MCF 10A (cell line): Measurements from ENCODE around the gene PPEF2. TPM values are rescaled to one million over a fixed set of nuclear protein-coding genes. Genes with fewer than 3 reads are reported as not detected.
"Not testable (repeated sequence)": the region's sequence is repeated elsewhere in the genome, so short reads cannot be mapped to it uniquely, and the experiment has no call there.

ENCODE experiments used
- BruUV-seq: library from RNA; stranded (reverse); fragments of 400-500 nt; replicated peaks from 2 replicates; lab custom pipeline; 2021; lab: Mats Ljungman, UMichigan
- CTCF ChIA-PET: fragments of 300-600 bp; sonication (Branson Sonifier 250); formaldehyde crosslinking; extraction: SDS; loops from one replicate; lab custom pipeline; 2021; ENCODE audit warnings: antibody characterized with exemption, inconsistent platforms; lab: Yijun Ruan, JAX
- POLR2A ChIA-PET: fragments of 300-600, 350-650 bp; sonication (Branson Sonifier 250); formaldehyde crosslinking; extraction: SDS; loops from one replicate; lab custom pipeline; 2020; ENCODE audit warnings: antibody characterized with exemption, inconsistent platforms; lab: Yijun Ruan, JAX
- DNase-seq: peaks from one replicate; pipeline ENCODE4 v3.0.0-alpha.2; 2018; ENCODE audit not compliant: unreplicated experiment
- H3K27ac Mint-ChIP-seq: one replicate; pipeline ENCODE4 v1.8.0; 2022; ENCODE audit warnings: mild to moderate bottlenecking, low read depth, mixed read lengths; ENCODE audit not compliant: unreplicated experiment
- H3K27me3 Mint-ChIP-seq: one replicate; pipeline ENCODE4 v1.8.0; 2022; ENCODE audit warnings: mixed read lengths; ENCODE audit not compliant: insufficient read depth, unreplicated experiment
- H3K36me3 Mint-ChIP-seq: one replicate; pipeline ENCODE4 v1.8.0; 2022; ENCODE audit warnings: mild to moderate bottlenecking, moderate library complexity, mixed read lengths; ENCODE audit not compliant: insufficient read depth, unreplicated experiment
- H3K4me1 Mint-ChIP-seq: one replicate; pipeline ENCODE4 v1.8.0; 2022; ENCODE audit warnings: mixed read lengths; ENCODE audit not compliant: insufficient read depth, unreplicated experiment
- H3K4me3 Mint-ChIP-seq: one replicate; pipeline ENCODE4 v1.8.0; 2022; ENCODE audit warnings: mild to moderate bottlenecking, moderate library complexity, mixed read lengths; ENCODE audit not compliant: unreplicated experiment
- H3K9me3 Mint-ChIP-seq: one replicate; pipeline ENCODE4 v1.8.0; 2022; ENCODE audit warnings: mixed read lengths; ENCODE audit not compliant: unreplicated experiment
- CTCF ChIP-seq: fragments of 200-600 bp; IDR thresholded peaks from one replicate; pipeline ENCODE4 v1.8.0; 2022; ENCODE audit warnings: antibody characterized with exemption, mild to moderate bottlenecking; ENCODE audit not compliant: unreplicated experiment
- intact Hi-C: fragments of 100-400 bp; cut with micrococcal nuclease; formaldehyde crosslinking; loops from 2 replicates; pipeline ENCODE4 v1.14.1; 2022
- total RNA-seq: library from RNA; stranded (reverse); gene quantifications from 2 replicates; pipeline ENCODE4 v1.2.3, GENCODE V29; 2022

Gene PPEF2
- total RNA-seq, 1 experiment from 2014 or later = not detected

- peak within 1 kb of the TSS; percentile 12 for H3K27ac Mint-ChIP-seq
- no TSS peak for BruUV-seq
- H3K36me3 Mint-ChIP-seq = peaks cover 16% of the 10 kb centered on the region
- no peaks in the 10 kb centered on the region for H3K9me3 Mint-ChIP-seq
- CTCF ChIA-PET = interaction anchor here (0.5 to 2.5 kb wide), 6 partner anchors 10 to 179 kb away, joined by 3 to 12 read pairs (median 4); no protein-coding TSS in a partner anchor
- peak within 1 kb of the TSS; percentile 82 for H3K4me3 Mint-ChIP-seq
- TF ChIP-seq CTCF = peak; percentile 24
- H3K27me3 Mint-ChIP-seq = no peaks in the 10 kb centered on the region
- intact Hi-C loops = loop anchor here (2.0 to 5.0 kb wide), 2 partner anchors 24 to 38 kb away; partner anchors contain the start of gene PPEF2
- POLR2A ChIA-PET = interaction anchor here (0.7 to 1.6 kb wide), 4 partner anchors 7 to 149 kb away, joined by 3 to 7 read pairs (median 4); partner anchors contain the start of gene SDAD1
- peak; percentile 65 for DNase-seq
- no peaks in the 10 kb centered on the region for H3K4me1 Mint-ChIP-seq
Observed at GRCh38 chr4:75940692-75941253, 38.5 kb upstream of the PPEF2 start, which contains the start of gene NAAA. Gene NAAA, minus strand, starts transcription at chr4:75941013. Its CDS starts 64 bp downstream, at chr4:75940949.

GRCh38 chr4:75939890-75940691 is 37.8 kb upstream of the PPEF2 start:
- no peak for TF ChIP-seq CTCF
- ChIA-PET CTCF (interaction anchor here (0.6 to 2.5 kb wide), 3 partner anchors 23 to 180 kb away, joined by 3 to 12 read pairs (median 9); no protein-coding TSS in a partner anchor), POLR2A (interaction anchor here (0.5 to 1.6 kb wide), 6 partner anchors 8 to 404 kb away, joined by 3 to 7 read pairs (median 5); partner anchors contain the start of gene SDAD1)
- no peaks in the 10 kb centered on the region for H3K9me3 Mint-ChIP-seq
- TSS peak; percentile 14 for BruUV-seq
- H3K27me3 Mint-ChIP-seq = no peaks in the 10 kb centered on the region
- H3K4me3 Mint-ChIP-seq = peak overlapping the region; percentile 82
- DNase-seq = peak; percentile 55
- no peaks in the 10 kb centered on the region for H3K4me1 Mint-ChIP-seq
- H3K27ac Mint-ChIP-seq = peak overlapping the region; percentile 12
- H3K36me3 Mint-ChIP-seq = peaks cover 13% of the 10 kb centered on the region
- intact Hi-C loops = loop anchor here (2.0 to 5.0 kb wide), 2 partner anchors 23 to 38 kb away; partner anchors contain the start of gene PPEF2

DNA sequence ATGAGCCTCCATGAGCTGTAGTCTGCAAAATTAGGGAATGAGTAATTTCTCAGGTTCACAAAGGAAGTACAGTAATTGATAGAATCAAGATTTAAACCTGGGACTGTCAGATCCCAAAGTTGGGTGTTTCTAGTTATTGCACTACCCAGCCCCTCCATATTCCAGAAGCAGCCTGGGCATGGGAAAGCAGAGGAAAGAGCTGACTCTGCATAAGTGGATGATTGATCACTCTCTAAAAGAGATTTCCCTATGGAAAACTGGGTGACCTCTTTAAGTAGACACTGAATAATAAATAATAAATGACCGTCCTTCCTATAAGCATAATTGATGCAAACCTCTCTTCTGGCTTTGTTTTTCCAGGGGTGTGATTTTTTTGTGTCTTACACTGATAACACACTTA is 33.4 kb upstream of the PPEF2 start:
- Mint-ChIP-seq H3K4me3 (no peak overlapping the region), H3K27ac (no peak overlapping the region), H3K9me3 (no peaks in the 10 kb centered on the region), H3K4me1 (no peaks in the 10 kb centered on the region), H3K36me3 (no peaks in the 10 kb centered on the region), H3K27me3 (no peaks in the 10 kb centered on the region)
- ChIA-PET POLR2A (no interaction called here), CTCF (no interaction called here)
- intact Hi-C loops = no loop called here
- no peak for TF ChIP-seq CTCF
- no peak for DNase-seq
- no TSS peak for BruUV-seq

GRCh38 chr4:75930152-75930551 is 27.9 kb upstream of the PPEF2 start:
- intact Hi-C loops = no loop called here

DNA sequence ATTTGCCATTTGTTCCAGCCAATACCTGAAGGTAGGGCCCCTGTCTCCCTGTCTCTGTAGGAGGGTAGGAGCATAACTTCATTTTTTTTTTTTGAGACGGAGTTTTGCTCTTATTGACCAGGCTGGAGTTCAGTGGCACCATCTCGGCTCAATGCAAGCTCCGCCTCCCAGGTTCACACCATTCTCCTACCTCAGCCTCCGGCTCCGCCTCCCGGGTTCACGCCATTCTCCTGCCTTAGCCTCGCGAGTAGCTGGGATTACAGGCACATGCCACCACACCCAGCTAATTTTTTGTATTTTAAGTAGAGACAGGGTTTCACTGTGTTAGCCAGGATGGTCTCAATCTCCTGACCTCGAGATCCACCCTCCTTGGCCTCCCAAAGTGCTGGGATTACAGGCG is 22.7 kb upstream of the PPEF2 start:
- H3K36me3 Mint-ChIP-seq, H3K27ac Mint-ChIP-seq, H3K4me3 Mint-ChIP-seq, DNase-seq, BruUV-seq, H3K4me1 Mint-ChIP-seq, POLR2A ChIA-PET, H3K9me3 Mint-ChIP-seq, H3K27me3 Mint-ChIP-seq, intact Hi-C loops: not testable (repeated sequence)
- CTCF ChIA-PET = interaction anchor here (1.0 to 2.4 kb wide), 3 partner anchors 9 to 29 kb away, joined by 3 to 14 read pairs (median 6); no protein-coding TSS in a partner anchor

More at GRCh38 chr4:75930152-75930551, 27.9 kb upstream of the PPEF2 start:
- Mint-ChIP-seq H3K4me1 (no peaks in the 10 kb centered on the region), H3K36me3 (no peaks in the 10 kb centered on the region), H3K4me3 (no peak overlapping the region), H3K27ac (no peak overlapping the region), H3K9me3 (no peaks in the 10 kb centered on the region), H3K27me3 (no peaks in the 10 kb centered on the region)
- no TSS peak for BruUV-seq
- POLR2A ChIA-PET = interaction anchor here (1.4 kb wide), 1 partner anchor 9 kb away, joined by 4 read pairs; no protein-coding TSS in a partner anchor
- DNase-seq = no peak
- CTCF ChIA-PET = interaction anchor here (0.5 to 1.1 kb wide), 2 partner anchors 15 to 16 kb away, joined by 4 to 8 read pairs; no protein-coding TSS in a partner anchor
- no peak for TF ChIP-seq CTCF
